HG03521 (cell line): Measurements from ENCODE around the gene SP2.

Experiments used
- ATAC-seq: cut with Tn5 transposase; IDR thresholded peaks from one replicate; pipeline ENCODE4 v1.9.1; 2021; ENCODE audit warnings: mild to moderate bottlenecking, moderate library complexity; ENCODE audit not compliant: unreplicated experiment

Gene SP2

GRCh38 chr17:47969930-47970724 lies 74.1 kb downstream of the SP2 start:
- no peak for ATAC-seq

GRCh38 chr17:47970725-47971499 lies 74.9 kb downstream of the SP2 start, which contains the start of gene CDK5RAP3:
Gene CDK5RAP3 (plus strand): TSS chr17:47971113. CDS start chr17:47971147, 34 bp downstream.
- peak; percentile 98 for ATAC-seq

GRCh38 chr17:47973541-47973940 lies 77.5 kb downstream of the SP2 start:
- no peak for ATAC-seq

GRCh38 chr17:47975189-47975822 lies 79.3 kb downstream of the SP2 start:
- no peak for ATAC-seq

GRCh38 chr17:47975823-47976205 lies 79.8 kb downstream of the SP2 start:
- no peak for ATAC-seq

GRCh38 chr17:47978324-47978723 lies 82.3 kb downstream of the SP2 start:
- no peak for ATAC-seq
